ENCODE results near the gene HYAL2. TPM values are rescaled to one million over a fixed set of nuclear protein-coding genes. Genes with fewer than 3 reads are reported as not detected.
A peak's percentile ranks its signal among the peaks of the same experiment; 100 is the strongest.

Gene HYAL2
- total RNA-seq, 4 donors from 2014 or later, result 106 to 348 (median 175) TPM

DNA sequence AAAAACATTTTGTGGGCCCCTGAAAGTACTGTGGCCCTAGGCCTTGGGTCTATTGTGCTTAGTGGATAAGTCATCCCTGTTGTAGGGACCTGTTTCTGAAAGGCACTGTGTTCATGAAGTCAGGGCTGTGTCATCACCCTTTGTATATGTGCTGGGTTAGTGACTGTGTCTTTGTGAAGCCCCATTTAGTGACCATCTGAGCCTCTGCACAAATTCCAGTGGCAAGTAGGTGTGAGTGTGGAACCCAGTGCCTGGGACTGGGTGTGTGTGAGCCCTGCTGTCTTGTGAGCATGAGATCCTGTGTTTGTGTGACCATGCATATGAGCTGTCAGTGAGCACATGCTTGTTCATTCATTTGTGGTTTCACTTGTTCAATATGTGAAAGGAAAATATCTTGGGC, 17.9 kb downstream of the HYAL2 start:
- TF ChIP-seq, protein P1, sequence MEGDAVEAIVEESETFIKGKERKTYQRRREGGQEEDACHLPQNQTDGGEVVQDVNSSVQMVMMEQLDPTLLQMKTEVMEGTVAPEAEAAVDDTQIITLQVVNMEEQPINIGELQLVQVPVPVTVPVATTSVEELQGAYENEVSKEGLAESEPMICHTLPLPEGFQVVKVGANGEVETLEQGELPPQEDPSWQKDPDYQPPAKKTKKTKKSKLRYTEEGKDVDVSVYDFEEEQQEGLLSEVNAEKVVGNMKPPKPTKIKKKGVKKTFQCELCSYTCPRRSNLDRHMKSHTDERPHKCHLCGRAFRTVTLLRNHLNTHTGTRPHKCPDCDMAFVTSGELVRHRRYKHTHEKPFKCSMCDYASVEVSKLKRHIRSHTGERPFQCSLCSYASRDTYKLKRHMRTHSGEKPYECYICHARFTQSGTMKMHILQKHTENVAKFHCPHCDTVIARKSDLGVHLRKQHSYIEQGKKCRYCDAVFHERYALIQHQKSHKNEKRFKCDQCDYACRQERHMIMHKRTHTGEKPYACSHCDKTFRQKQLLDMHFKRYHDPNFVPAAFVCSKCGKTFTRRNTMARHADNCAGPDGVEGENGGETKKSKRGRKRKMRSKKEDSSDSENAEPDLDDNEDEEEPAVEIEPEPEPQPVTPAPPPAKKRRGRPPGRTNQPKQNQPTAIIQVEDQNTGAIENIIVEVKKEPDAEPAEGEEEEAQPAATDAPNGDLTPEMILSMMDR (IDR thresholded peaks at IDR 0.05), result no peak
- ATAC-seq (ENCODE audit: low FRiP score), result no peak
- DNase-seq (ENCODE audit: low spot score), result no peak

DNA sequence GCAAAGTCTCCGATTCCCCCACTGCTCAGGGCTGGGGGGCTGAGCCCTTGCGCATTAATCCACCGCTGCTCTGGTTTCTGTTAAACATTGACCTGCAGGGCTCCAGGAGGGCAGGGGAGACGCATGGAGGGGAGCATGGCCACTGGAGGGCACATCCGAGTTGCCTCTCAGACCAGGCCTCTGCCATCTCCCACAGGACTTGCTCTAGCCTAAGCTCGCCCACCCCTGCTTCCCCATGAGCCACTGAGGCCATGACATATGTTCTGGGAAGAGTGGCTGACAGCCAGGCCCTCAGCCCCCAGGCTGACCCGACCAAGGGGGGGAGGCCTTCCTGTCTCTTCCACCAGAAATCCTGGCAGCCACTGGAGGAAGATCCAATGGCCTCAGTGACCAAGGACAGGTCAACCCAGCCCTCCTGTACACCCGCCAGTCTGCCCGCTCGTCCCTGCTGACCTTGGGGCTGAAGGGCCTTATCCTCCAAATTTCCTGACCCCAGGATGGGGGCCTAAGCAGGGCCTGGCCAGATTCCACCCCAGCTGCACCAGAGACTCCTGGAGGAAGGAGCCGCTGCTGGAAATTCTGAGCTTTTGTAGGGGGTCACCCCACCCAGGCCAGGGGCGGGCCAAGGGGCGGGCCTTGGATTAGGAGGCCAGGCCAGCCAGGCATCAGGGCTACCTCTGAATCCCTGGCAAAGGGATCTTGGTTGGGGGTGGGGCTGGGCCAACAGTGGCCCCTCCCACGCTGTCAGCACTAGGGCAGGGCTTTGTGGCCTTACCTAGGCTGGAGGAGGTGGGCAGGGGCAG, 19.3 kb downstream of the HYAL2 start, which contains the start of gene HYAL1:
HYAL1 (minus strand) TSS at position 562 of the 803 bp plus-strand sequence. CDS start 618 bp downstream, outside the sequence.
- DNase-seq (ENCODE audit: low spot score) (no peak), ATAC-seq (ENCODE audit: low FRiP score) (no peak)
- TF ChIP-seq, protein P1 (IDR thresholded peaks at IDR 0.05), result no peak

DNA sequence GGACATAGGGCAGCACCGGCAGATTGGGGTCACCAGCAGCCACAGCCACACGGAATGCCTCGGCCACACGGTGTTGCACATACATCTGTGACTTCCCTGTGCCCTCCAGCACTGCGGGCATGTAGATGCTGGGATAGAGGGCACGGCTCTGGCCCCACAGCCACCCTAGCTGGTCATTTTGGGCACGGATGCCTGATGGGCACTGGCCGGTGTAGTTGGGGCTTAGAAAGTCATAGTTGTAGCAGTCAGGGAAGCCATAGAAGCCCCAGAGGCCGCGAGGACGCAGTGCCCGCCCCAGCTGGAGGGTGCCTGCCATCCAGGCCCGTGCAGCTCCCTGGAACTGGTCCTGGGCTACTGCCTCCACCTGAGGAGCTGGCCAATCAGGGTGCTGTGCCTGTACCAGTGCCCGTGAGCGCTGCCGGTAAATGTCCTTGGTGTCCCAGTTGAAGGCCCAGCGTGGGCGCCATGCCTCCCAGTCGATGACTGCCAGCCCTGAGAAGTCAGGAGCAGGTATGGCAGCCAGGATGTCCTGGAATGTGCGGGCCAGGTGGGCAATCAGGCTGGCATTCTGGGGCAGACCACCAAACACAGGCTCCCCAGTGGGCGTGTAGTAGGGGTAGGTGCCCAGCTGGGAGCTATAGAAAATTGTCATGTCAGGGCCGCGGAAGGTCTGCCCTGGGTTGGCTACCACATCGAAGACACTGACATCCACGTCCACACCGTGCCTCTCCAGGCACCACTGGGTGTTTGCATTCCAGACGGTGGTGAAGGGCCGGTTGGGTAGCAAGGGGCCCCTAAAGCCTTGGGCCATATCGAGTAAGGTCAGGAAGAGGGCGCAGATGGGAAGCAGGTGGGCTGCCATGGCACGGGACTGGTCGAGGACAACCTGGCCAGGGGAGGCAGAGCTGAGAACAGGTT, 20.2 kb downstream of the HYAL2 start:
- TF ChIP-seq, protein P1 (IDR thresholded peaks at IDR 0.05), result no peak
- no peak for ATAC-seq (ENCODE audit: low FRiP score)
- DNase-seq (ENCODE audit: low spot score), result no peak

DNA sequence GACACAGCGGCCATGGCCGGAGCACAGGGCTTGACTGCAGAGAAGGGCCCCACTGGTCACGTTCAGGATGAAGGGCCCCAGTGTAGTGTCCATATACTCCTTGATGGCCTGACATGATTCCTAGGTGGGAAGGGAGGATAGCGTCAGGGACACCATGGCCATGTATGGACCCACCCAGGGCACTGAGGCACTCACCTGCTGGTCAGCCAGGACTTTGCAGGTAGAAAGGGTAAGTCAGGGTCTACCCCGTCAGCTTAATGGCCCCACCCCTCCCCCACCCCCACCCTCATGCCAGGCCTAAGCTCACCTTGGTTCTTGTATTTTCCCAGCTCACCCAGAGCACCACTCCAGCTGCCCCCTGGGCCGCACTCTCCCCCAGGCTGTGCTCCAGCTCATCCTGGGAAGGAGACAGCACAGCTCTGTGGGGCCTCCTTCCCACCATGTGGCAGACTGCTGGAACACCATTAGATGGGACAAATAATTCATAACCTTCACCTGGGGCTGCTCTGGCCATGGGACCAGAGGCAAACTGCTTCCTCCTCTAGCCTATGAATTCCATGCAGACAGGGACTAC, 21.8 kb downstream of the HYAL2 start:
- TF ChIP-seq, protein P1 (IDR thresholded peaks at IDR 0.05), result no peak
- no peak for DNase-seq (ENCODE audit: low spot score)
- no peak for ATAC-seq (ENCODE audit: low FRiP score)

DNA sequence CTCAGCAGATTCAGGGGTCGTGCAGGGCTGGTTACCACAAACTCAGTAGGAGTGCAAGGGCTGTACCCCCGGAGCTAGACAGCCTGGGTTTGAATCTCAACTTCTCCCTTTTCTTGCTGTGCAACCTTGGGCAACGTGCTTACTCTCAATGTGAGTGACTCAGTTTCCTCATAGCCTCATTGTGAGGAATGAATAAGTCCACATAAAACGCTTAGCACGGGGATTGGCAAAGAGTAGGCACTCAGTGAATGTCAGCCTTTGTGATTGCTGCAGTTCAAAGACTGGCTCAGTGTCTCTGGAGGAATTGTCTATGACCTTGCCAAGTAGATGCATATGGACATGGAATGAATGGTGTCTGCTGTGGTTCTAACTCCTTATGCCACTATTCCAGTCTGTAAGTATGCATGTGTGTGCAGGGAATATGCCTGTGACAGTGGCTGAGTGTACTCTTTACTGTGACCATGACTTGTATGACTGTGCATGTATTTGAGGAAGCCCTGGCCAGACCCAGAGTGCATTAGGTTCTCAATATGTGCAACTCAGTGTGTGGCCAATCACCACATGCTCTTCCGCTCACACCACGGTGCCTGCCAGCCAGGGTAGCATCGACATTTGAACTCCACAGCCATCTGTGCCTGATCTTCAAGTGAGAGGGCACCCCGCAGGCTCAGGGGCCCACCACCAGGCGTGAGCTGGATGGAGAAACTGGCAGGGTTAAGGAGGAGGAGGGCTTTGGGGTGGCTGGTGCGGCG, 22.4 kb downstream of the HYAL2 start:
- TF ChIP-seq, protein P1 (IDR thresholded peaks at IDR 0.05), result no peak
- DNase-seq (ENCODE audit: low spot score) (no peak), ATAC-seq (ENCODE audit: low FRiP score) (peak; percentile 1)

DNA sequence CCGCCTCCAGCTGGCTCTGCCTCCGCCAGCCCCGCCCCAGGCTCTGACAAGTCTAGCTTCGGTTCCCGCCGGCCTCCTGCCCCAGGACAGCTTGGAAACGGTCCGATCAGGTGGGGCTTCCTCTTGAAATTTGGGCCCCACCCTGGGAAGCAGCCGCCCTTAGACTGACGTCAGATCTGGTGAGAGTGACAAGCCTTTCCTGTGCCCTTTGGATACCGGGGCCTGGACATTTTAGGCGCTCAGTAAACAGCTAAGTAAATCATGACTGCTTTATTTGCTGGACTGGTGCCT, 23.0 kb downstream of the HYAL2 start:
- TF ChIP-seq, protein P1 (IDR thresholded peaks at IDR 0.05), result no peak
- no peak for ATAC-seq (ENCODE audit: low FRiP score)
- DNase-seq (ENCODE audit: low spot score), result no peak

All from omental fat pad (tissue), 4 donors.